ENCODE measurements around the gene CCHCR1. TPM values are rescaled to one million over a fixed set of nuclear protein-coding genes. Genes with fewer than 3 reads are reported as not detected.

CCHCR1 gene
- polyA plus RNA-seq, 1 donor from 2014 or later, result 19.7 TPM

DNA sequence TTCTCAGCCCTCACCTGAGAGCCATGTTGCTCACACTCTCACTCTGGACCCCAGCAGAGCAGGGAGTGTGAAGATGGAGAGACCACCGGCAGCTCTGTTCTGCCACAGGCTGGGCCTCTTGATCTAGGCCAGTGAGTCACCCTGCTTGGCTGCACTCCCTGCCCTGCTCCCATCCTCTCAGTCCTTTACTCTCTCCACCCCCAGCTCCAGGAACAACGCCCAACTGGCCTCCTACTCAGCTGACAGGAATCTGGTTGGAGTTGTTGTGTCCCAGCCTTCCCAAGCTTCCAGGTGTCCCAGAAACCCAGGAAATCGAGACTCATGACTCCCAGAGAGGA is 43.1 kb downstream of the CCHCR1 start, which contains the start of gene PSORS1C1:
Gene PSORS1C1, plus strand, starts transcription at position 260 of the 338 bp plus-strand sequence. CDS start 14,833 bp downstream, outside the sequence.
- Histone ChIP-seq H3K4me3 (ENCODE audit: low read length) (no peak within 1 kb of the TSS), H3K9ac (ENCODE audit: low read length) (no peak within 1 kb of the TSS), H3K36me3 (ENCODE audit: insufficient read depth, low read length) (no peaks in the 10 kb centered on the region), H3K27me3 (ENCODE audit: insufficient read depth, low read depth, low read length) (no peaks in the 10 kb centered on the region), H3K27ac (ENCODE audit: low read length) (no peak within 1 kb of the TSS), H3K9me2 (ENCODE audit: insufficient read depth, low read length) (no peaks in the 10 kb centered on the region), H3F3A (ENCODE audit: insufficient read depth, low read length, poor library complexity, severe bottlenecking) (no peaks in the 10 kb centered on the region), H3K79me2 (replicated peaks; ENCODE audit: insufficient read depth, low read length) (no peaks in the 10 kb centered on the region), H4K20me1 (ENCODE audit: insufficient read depth) (no peaks in the 10 kb centered on the region), H3K4me2 (ENCODE audit: low read length) (no peak within 1 kb of the TSS), H2AFZ (ENCODE audit: low read depth, low read length) (no peak within 1 kb of the TSS), H3K9me3 (ENCODE audit: low read length) (no peaks in the 10 kb centered on the region)
- TF ChIP-seq EP300 (conservative IDR thresholded peaks at IDR 0.05; ENCODE audit: poor library complexity, severe bottlenecking) (no peak), TAF1 (IDR thresholded peaks at IDR 0.05; ENCODE audit: low read depth) (no peak), EZH2 (IDR thresholded peaks at IDR 0.05; ENCODE audit: borderline replicate concordance, insufficient read depth, low read length, poor library complexity, severe bottlenecking) (no peak), MXI1 (conservative IDR thresholded peaks at IDR 0.05; ENCODE audit: poor library complexity, severe bottlenecking) (no peak), RAD21 (conservative IDR thresholded peaks at IDR 0.05) (no peak), SMC3 (conservative IDR thresholded peaks at IDR 0.05; ENCODE audit: poor library complexity) (no peak), POLR2AphosphoS5 (IDR thresholded peaks at IDR 0.05) (no peak)
- TF ChIP-seq, protein P1, sequence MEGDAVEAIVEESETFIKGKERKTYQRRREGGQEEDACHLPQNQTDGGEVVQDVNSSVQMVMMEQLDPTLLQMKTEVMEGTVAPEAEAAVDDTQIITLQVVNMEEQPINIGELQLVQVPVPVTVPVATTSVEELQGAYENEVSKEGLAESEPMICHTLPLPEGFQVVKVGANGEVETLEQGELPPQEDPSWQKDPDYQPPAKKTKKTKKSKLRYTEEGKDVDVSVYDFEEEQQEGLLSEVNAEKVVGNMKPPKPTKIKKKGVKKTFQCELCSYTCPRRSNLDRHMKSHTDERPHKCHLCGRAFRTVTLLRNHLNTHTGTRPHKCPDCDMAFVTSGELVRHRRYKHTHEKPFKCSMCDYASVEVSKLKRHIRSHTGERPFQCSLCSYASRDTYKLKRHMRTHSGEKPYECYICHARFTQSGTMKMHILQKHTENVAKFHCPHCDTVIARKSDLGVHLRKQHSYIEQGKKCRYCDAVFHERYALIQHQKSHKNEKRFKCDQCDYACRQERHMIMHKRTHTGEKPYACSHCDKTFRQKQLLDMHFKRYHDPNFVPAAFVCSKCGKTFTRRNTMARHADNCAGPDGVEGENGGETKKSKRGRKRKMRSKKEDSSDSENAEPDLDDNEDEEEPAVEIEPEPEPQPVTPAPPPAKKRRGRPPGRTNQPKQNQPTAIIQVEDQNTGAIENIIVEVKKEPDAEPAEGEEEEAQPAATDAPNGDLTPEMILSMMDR (IDR thresholded peaks at IDR 0.05; ENCODE audit: poor library complexity, severe bottlenecking), result no peak
- TF ChIP-seq, protein P2, sequence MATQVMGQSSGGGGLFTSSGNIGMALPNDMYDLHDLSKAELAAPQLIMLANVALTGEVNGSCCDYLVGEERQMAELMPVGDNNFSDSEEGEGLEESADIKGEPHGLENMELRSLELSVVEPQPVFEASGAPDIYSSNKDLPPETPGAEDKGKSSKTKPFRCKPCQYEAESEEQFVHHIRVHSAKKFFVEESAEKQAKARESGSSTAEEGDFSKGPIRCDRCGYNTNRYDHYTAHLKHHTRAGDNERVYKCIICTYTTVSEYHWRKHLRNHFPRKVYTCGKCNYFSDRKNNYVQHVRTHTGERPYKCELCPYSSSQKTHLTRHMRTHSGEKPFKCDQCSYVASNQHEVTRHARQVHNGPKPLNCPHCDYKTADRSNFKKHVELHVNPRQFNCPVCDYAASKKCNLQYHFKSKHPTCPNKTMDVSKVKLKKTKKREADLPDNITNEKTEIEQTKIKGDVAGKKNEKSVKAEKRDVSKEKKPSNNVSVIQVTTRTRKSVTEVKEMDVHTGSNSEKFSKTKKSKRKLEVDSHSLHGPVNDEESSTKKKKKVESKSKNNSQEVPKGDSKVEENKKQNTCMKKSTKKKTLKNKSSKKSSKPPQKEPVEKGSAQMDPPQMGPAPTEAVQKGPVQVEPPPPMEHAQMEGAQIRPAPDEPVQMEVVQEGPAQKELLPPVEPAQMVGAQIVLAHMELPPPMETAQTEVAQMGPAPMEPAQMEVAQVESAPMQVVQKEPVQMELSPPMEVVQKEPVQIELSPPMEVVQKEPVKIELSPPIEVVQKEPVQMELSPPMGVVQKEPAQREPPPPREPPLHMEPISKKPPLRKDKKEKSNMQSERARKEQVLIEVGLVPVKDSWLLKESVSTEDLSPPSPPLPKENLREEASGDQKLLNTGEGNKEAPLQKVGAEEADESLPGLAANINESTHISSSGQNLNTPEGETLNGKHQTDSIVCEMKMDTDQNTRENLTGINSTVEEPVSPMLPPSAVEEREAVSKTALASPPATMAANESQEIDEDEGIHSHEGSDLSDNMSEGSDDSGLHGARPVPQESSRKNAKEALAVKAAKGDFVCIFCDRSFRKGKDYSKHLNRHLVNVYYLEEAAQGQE (IDR thresholded peaks at IDR 0.05; ENCODE audit: borderline replicate concordance), result no peak

DNA sequence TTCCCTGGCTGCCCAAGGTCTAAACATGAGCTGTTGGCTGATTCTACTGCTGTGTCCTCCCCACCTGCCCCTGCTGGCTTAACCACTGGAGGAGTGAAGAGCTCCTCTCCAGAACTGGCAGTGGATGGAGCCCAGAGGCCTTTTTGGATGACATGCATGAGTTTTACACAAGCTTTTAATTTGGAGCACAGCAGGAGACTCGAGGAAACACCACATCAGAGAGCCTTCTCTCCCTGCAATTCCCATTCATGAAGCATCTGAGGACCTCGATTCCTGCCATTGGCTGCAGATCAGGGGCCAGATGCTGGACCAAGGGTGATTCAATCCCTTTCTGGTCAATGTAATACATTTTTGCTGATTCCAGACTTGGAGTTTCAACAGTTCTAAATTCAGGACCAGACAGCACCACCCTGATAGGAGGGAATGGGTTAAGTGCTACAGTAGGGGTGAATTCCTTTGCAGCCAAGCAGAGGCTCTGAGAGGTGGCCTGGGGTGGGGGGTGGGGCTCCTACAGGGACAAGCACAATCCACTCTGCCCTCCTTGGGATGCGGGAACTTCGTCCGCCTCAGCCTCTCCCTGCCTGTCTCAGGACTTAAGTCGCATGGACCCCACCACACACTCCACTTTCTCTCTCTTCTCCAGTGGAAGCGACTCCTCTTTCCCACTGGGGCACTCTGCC is 43.6 kb downstream of the CCHCR1 start:
- H2AFZ ChIP-seq (ENCODE audit: low read depth, low read length), result no peak overlapping the region
- H3F3A ChIP-seq (ENCODE audit: insufficient read depth, low read length, poor library complexity, severe bottlenecking), result no peaks in the 10 kb centered on the region
- no peaks in the 10 kb centered on the region for H3K9me3 ChIP-seq (ENCODE audit: low read length)
- H3K27ac ChIP-seq (ENCODE audit: low read length), result no peak overlapping the region
- no peak overlapping the region for H3K4me3 ChIP-seq (ENCODE audit: low read length)
- H3K36me3 ChIP-seq (ENCODE audit: insufficient read depth, low read length), result no peaks in the 10 kb centered on the region
- no peak overlapping the region for H3K9ac ChIP-seq (ENCODE audit: low read length)
- no peaks in the 10 kb centered on the region for H3K9me2 ChIP-seq (ENCODE audit: insufficient read depth, low read length)
- no peak overlapping the region for H3K4me2 ChIP-seq (ENCODE audit: low read length)
- no peaks in the 10 kb centered on the region for H3K27me3 ChIP-seq (ENCODE audit: insufficient read depth, low read depth, low read length)
- no peak for TF ChIP-seq TAF1 (IDR thresholded peaks at IDR 0.05; ENCODE audit: low read depth)
- no peak for TF ChIP-seq MXI1 (conservative IDR thresholded peaks at IDR 0.05; ENCODE audit: poor library complexity, severe bottlenecking)
- no peak for TF ChIP-seq SMC3 (conservative IDR thresholded peaks at IDR 0.05; ENCODE audit: poor library complexity)
- TF ChIP-seq EP300 (conservative IDR thresholded peaks at IDR 0.05; ENCODE audit: poor library complexity, severe bottlenecking), result no peak
- TF ChIP-seq, protein P1 (IDR thresholded peaks at IDR 0.05; ENCODE audit: poor library complexity, severe bottlenecking), result no peak
- no peak for TF ChIP-seq POLR2AphosphoS5 (IDR thresholded peaks at IDR 0.05)
- no peak for TF ChIP-seq EZH2 (IDR thresholded peaks at IDR 0.05; ENCODE audit: borderline replicate concordance, insufficient read depth, low read length, poor library complexity, severe bottlenecking)
- TF ChIP-seq, protein P2 (IDR thresholded peaks at IDR 0.05; ENCODE audit: borderline replicate concordance), result no peak
- no peak for TF ChIP-seq RAD21 (conservative IDR thresholded peaks at IDR 0.05)
- no peaks in the 10 kb centered on the region for H3K79me2 ChIP-seq (replicated peaks; ENCODE audit: insufficient read depth, low read length)
- no peaks in the 10 kb centered on the region for H4K20me1 ChIP-seq (ENCODE audit: insufficient read depth)
